GM21526 (cell line): ENCODE results near the gene HOGA1.

ENCODE experiments used
- ATAC-seq: cut with Tn5 transposase; IDR thresholded peaks from one replicate; pipeline ENCODE4 v1.9.1; 2021; ENCODE audit warnings: moderate library complexity; ENCODE audit not compliant: unreplicated experiment, low FRiP score

HOGA1 gene

GRCh38 chr10:97577701-97578100 lies 6.5 kb upstream of the HOGA1 start:
- no peak for ATAC-seq

DNA sequence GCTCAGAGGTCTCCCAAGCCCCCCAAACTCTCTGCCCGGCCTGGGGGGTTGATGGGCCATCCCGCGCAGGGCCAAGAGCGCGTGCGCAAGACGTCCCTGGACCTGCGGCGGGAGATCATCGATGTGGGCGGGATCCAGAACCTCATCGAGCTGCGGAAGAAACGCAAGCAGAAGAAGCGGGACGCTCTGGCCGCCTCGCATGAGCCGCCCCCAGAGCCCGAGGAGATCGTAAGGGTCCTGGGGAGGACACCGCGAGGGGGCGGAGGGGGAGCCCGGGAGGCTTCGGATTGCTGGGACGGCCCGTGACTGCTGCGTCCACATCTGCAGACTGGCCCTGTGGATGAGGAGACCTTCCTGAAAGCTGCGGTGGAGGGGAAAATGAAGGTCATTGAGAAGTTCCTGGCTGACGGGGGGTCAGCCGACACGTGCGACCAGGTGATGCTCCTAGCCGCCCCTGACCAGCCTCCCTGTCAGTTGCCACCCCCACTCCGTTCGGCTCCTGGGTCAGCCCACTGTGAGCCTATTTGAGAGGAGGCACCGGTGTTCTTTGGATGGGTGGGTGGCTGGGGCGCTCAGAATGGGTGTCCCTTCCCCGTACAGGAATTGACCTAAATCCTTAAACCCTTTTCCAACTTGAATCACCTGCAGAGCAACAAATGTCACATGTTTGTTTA lies 5.9 kb upstream of the HOGA1 start:
- ATAC-seq = no peak

DNA sequence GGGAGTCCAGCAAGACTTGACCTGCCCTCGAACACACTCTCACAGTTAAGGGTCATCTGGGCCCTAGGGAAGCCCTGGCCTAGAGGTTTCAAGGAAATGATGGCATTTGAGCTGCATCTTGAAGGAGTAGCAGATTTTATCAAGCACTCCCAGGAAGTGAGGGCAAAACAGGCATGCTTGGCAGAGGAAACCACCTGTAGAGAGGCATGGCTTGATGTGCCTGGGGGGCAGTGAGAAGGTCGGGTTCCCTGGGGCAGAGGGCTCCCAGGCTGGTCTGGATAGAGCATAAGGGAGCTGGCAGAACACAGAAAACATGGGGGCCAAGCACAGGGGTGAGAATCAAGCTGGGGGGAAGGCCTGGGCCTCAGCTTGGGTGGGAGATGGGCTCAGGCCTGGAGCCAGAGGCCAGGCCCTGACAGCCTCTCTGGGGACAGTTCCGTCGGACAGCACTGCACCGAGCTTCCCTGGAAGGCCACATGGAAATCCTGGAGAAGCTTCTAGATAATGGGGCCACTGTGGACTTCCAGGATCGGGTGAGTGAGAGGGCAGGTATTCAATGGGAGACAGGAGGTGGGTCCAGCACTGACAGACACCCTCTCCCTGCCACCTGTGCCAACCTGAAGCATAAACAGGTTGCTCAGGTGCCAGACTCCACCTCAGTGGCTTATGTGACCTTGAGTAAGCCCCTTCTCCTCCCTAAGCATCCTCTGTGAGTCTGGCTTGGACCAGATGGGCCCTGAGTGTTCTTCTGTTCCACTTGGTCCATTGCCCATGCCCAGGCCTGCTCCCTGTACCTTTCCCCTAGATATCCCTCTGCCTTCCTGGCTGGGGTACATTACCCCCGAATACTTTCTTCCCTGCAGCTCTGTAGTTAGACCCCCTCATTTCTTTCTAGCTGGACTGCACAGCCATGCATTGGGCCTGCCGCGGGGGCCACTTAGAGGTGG lies 3.5 kb upstream of the HOGA1 start:
- no peak for ATAC-seq

GRCh38 chr10:97582169-97582568 lies 2.0 kb upstream of the HOGA1 start:
- ATAC-seq = no peak

DNA sequence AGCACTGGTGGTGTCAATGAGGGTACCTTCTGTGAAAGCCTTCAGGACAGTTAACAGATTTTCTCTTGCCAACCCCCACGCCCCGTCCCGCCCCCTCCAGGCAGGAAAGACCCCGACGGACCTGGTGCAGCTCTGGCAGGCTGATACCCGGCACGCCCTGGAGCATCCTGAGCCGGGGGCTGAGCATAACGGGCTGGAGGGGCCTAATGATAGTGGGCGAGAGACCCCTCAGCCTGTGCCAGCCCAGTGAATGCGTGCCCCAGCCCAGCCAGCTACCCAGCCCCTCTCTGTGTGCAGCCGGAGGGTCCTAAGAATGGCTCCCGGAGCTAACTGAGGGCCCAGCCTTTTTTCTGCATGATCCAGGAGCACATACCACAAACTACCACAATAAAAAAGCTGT lies 713 bp upstream of the HOGA1 start:
- no peak for ATAC-seq

DNA sequence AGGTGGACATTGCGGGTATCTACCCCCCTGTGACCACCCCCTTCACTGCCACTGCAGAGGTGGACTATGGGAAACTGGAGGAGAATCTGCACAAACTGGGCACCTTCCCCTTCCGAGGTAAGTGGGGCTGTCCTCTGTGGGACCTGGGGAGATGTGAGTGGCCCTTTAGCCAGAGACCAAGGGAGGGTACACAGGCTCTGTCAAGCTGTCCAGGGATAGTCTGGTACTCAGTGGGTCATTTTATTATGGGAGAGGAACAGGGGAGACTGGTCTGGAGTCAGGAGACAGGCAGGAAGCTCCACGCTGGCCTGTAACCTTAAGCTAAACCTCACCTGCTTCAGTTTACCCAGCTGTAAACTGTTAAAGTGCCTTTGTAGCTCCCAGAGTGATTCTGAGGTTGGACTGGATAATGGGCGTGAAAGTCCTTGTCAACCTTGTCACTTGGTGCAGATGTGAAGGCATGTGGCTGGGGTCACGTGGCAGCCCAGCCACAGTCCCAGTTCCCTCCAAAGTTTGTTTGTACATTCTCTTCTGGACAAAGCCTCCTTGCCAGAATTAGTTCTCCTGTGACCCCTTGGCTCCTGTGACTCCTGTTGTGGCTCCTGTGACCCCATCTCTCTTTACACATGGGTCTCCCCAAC lies 729 bp downstream of the HOGA1 start:
- ATAC-seq = no peak

DNA sequence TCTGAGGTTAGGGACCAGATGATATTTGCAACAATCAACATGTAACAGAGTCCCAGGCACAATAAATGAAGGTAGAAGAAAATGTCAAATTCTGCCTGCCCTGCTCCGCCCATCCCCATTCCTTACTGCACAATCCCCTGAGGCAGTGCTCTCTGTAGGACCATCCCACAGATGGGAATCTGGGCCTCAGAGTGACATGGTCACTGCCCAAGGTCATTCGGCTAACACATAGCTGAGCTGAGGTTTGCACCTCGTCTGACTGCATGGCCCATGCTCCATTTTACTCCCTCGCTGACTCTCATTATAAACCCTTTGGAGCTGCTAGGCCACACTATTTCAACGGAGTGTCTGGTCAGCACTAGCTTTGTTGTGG lies 1.2 kb downstream of the HOGA1 start:
- no peak for ATAC-seq

- no peak for ATAC-seq
Measured at GRCh38 chr10:97587183-97587582, 3.0 kb downstream of the HOGA1 start.

- ATAC-seq = no peak
Measured at GRCh38 chr10:97589479-97589878, 5.3 kb downstream of the HOGA1 start, which contains the start of gene C10orf62. C10orf62 (plus strand) TSS chr10:97589721; CDS start chr10:97589898, 177 bp downstream.

GRCh38 chr10:97590082-97590747 lies 6.0 kb downstream of the HOGA1 start:
- no peak for ATAC-seq

- no peak for ATAC-seq
Measured at GRCh38 chr10:97590748-97591495, 6.7 kb downstream of the HOGA1 start.

DNA sequence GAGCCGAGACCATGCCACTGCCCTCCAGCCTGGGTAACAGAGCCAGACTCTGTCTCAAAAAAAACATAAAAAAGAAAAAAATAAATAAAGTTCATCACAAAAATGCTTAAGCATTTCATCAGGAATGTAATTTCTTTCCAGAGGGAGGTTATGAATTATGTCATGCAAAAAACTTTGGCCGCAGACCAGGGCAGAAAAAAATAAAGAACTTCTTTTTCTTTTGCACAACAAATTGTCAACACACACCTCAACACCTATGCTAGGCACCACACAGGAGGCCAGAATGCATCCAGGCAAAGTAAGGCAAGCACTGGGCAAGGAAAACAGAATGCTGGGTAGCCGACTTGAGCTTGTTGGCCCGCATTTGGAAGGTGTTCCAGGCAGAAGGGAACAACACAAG lies 9.2 kb downstream of the HOGA1 start:
- ATAC-seq = no peak

GRCh38 chr10:97596101-97597082 lies 12.2 kb downstream of the HOGA1 start:
- no peak for ATAC-seq

GRCh38 chr10:97597778-97598177 lies 13.6 kb downstream of the HOGA1 start:
- no peak for ATAC-seq

- no peak for ATAC-seq
Measured at GRCh38 chr10:97598407-97599271, 14.4 kb downstream of the HOGA1 start.

DNA sequence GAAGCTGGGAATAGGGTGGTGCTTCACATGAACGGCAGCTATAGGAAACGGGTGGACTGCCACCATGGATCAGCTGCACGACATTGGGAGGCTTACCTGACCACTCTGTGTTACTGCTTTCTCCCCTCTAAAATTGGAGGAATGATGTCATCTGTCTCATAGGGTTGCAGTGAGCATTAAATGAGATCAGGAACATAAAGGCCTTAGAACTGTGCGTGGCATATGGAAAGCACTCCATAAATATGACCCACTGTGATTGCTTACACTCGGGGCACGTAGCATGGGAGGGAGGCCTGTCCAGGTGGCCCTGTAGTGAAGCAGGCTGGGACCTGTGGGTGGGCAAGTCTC lies 15.1 kb downstream of the HOGA1 start:
- no peak for ATAC-seq

DNA sequence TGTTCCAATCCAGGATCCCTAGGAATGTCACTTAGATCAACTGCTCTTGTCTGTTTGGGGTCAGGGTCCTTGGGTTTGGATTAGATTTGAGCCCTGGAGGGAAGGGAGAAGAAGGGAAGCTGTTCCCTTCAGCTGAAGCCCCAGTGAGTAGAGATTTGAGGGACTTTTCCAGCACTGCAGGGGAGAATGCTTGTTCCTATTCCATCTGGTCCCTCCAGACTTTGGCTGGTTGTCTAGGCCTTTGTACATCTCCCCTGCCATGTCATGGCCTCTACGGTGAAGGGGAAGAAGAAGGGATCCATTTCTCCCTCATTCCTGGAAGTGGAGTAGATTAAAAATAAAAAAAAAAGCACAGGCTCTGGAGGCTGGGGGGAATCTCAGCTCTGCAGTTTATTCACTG lies 16.4 kb downstream of the HOGA1 start:
- no peak for ATAC-seq
